Motor neuron (in vitro differentiated cells): ENCODE measurements around the gene LINS1. TPM values are rescaled to one million over a fixed set of nuclear protein-coding genes. Genes with fewer than 3 reads are reported as not detected.

Experiments used
- ATAC-seq, 8 experiments: fragments of 200-7000 bp; cut with Tn5 transposase; replicated peaks in 6 of 8; 2 replicates each; pipeline ENCODE4 v1.8.0; 2021; ENCODE audit warnings: mild to moderate bottlenecking in 8 of 8, moderate library complexity in 8 of 8
- H3K27ac ChIP-seq, 2 donors: fragments of 250-450 bp; sonication (Bioruptor Pico); 2 replicates each; pipeline ENCODE4 v1.9.0; 2021; ENCODE audit warnings: antibody characterized with exemption in 2 of 2, mild to moderate bottlenecking in 2 of 2, moderate library complexity in 1 of 2
- H3K4me1 ChIP-seq, 2 donors: fragments of 250-450 bp; sonication (Bioruptor Pico); replicated peaks in 1 of 2; 2 replicates each; pipeline ENCODE4 v1.6.1; 2021; ENCODE audit warnings: antibody characterized with exemption in 2 of 2, mild to moderate bottlenecking in 2 of 2, moderate library complexity in 1 of 2
- H3K4me3 ChIP-seq, 5 donors: fragments of 250-450 bp; sonication (Bioruptor Pico); 2 replicates each; pipeline ENCODE4 v1.9.0; 2021; ENCODE audit warnings: antibody characterized with exemption in 5 of 5, mild to moderate bottlenecking in 5 of 5, moderate library complexity in 4 of 5
- WGBS, 10 experiments: fragments of 450-650 bp; shearing (Covaris generic); methylation state at CpG; one replicate each; pipeline ENCODE4 v1.0.0; 2022; 5-methylcytosine and 5-hydroxymethylcytosine counted together
- in situ Hi-C, 9 experiments: fragments of 400-800 bp; cut with MboI; loops; one replicate each; pipeline ENCODE4 v1.15.0; 2021; ENCODE audit warnings: low sequenced_read_pairs in 9 of 9, low pct_unique_long_range_greater_than_20kb in 2 of 9; ENCODE audit not compliant: unreplicated experiment in 9 of 9
- total RNA-seq, 8 experiments: library from RNA; unstranded; fragments of 300-600 nt; gene quantifications; 2 replicates each; pipeline versions ENCODE4 v1.2.3 to v1.2.4, GENCODE V29; 2022

Gene LINS1
- total RNA-seq, 8 experiments from 2014 or later = 12.1 to 42.4 (median 14.0) TPM

DNA sequence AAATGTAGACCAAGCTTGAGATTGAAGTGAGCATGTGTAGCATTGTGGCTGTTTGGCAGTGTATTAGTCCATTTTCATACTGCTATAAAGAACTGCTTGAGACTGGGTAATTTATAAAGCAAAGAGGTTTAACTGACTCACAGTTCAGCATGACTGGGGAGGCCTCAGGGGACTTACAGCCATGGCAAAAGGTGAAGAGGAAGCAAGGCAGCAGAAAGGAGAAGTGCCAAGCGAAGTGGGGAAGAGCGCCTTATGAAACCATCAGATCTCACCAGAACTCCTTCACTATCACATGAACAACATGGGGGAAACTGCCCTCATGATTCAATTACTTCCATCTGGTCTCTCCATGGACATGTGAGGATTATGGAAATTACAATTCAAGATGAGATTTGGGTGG is 64.7 kb downstream of the LINS1 start:
- ATAC-seq = peak in 1 of 8 experiments; percentile 11
- no peak overlapping the region for H3K4me3 ChIP-seq
- in situ Hi-C loops = loop anchor here in 1 of 9 experiments (25.0 kb wide), 1 partner anchor 200 kb away; the partner anchor contains the start of gene ADAMTS17
- H3K4me1 ChIP-seq = no peaks in the 10 kb centered on the region
- 10 to 67% (median 20%) methylated on average over 1 to 2 of the region's 2 CpGs; no CpG with 5 or more reads in 5 of the 10 experiments for WGBS, 10 experiments
- H3K27ac ChIP-seq = no peak overlapping the region

DNA sequence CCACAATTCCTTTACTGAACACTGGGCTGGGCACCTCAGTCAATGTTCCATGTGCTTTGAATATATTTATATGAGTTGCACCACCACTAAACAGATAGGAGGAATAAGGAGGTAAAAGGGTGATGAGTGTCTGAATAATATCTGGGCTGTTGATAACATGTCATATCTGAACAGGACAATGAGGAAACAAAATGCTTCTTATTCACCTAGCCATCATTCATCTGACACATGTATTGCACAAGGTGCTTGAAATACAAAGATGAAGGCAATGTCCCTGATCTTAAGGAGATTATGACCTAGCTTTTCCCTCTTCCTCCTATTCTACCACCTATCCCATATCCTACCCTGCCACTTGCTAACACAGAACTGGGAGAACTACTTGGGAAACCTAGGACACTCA is 65.3 kb downstream of the LINS1 start:
- in situ Hi-C loops = loop anchor here in 1 of 9 experiments (25.0 kb wide), 1 partner anchor 199 kb away; the partner anchor contains the start of gene ADAMTS17
- Histone ChIP-seq H3K4me1 (no peaks in the 10 kb centered on the region), H3K27ac (no peak overlapping the region), H3K4me3 (no peak overlapping the region)
- no peak for ATAC-seq

DNA sequence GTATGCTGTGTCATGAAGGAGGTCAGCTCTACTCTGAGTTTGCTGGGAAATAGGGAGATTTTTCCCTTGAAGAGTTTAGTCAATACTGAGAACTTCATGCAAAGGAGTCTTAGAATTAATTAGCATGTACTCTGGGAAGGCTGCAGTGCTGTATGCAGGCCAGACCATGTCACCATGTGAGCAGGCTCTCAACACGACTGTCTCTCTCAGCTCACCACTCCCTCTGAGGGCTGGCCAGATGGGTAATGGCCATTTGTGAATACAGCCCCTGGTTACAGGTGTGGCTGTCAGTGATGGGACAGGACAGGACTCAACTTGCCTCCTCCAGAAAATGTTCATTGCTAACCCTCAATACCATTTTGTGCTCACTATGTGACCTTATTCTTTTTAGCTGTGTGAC is 68.1 kb downstream of the LINS1 start:
- in situ Hi-C loops = loop anchor here in 1 of 9 experiments (25.0 kb wide), 1 partner anchor 197 kb away; the partner anchor contains the start of gene ADAMTS17
- Histone ChIP-seq H3K27ac (no peak overlapping the region), H3K4me3 (no peak overlapping the region), H3K4me1 (no peaks in the 10 kb centered on the region)
- peak in 3 of 8 experiments; percentile 81 to 97 (median 96) for ATAC-seq
- 50% methylated on average over 1 of the region's 1 CpG; no CpG with 5 or more reads in 9 of the 10 experiments for WGBS, 10 experiments

DNA sequence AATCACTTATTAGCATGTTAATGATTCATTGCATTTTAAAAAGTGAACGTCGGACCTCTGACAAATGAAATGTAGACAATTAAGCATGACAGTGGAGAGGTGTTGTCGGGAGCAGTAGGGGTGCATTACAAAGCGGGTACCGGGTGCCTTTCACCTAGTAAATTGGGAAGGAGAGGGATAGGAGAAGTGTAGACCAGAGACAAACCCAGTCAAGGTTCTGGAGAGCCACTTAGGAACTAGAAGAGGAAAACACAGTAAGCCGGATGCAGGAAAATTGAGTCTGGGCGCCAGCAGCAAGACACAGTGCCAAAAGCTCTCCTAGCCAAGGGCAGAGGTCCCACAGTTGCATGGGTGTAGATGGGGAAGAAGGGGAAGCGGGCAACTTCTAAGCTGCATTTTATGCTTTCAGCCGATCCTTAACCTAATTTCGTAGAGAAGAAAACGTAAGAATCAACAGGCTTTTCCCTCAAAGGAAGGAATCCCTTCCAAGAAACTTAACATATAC is 70.1 kb downstream of the LINS1 start:
- in situ Hi-C loops = loop anchor here in 1 of 9 experiments (25.0 kb wide), 1 partner anchor 195 kb away; the partner anchor contains the start of gene ADAMTS17
- no peak overlapping the region for H3K4me3 ChIP-seq
- no peak overlapping the region for H3K27ac ChIP-seq
- H3K4me1 ChIP-seq = no peaks in the 10 kb centered on the region
- no peak for ATAC-seq
- 40 to 90% (median 83%) methylated on average over 2 to 9 of the region's 11 CpGs; no CpG with 5 or more reads in 1 of the 10 experiments for WGBS, 10 experiments

DNA sequence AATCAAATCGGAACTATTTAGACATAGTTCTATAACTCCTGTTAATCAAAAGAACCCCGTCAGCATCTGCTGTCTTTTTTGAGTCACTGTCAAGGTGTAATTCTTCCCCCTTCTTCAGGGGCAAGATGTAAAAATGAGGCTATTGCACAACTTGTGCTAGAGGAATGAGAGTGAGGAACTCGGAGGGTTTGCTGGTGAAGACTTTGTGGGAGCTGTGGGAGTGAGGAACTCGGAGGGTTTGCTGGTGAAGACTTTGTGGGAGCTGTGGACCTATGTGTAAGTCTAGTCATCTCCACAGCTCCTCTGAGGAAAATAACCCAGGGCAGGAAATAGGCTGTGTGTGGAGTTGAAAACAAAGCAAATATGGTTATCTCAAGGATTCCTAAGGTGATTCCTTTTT is 70.8 kb downstream of the LINS1 start:
- ATAC-seq = no peak
- H3K4me3 ChIP-seq = no peak overlapping the region
- in situ Hi-C loops = loop anchor here in 1 of 9 experiments (25.0 kb wide), 1 partner anchor 194 kb away; the partner anchor contains the start of gene ADAMTS17
- no peaks in the 10 kb centered on the region for H3K4me1 ChIP-seq
- WGBS, 10 experiments = 20 to 100% (median 85%) methylated on average over 2 to 4 of the region's 4 CpGs; no CpG with 5 or more reads in 3 of the 10 experiments
- no peak overlapping the region for H3K27ac ChIP-seq

DNA sequence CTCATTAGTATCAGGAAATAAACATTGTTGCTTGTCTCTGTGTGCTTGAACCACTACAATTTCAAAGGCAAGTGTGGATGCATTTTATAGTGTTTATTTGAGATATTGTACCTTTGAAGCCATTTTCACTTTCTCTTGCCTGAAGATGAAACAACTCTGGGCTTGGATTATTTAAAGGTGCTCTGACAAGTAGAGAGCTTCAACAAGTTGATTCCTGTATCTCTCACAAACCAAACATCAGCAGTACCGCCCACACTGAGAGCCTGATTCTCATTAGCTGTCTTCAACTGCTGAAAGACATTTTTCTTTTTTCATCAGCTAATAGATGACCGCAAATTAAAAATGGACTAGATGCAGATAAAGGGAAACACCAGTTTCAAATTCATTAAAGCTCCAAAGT is 72.4 kb downstream of the LINS1 start:
- WGBS, 10 experiments = 0 to 100% (median 85%) methylated on average over 1 to 2 of the region's 2 CpGs
- ATAC-seq = no peak
- in situ Hi-C loops = loop anchor here in 1 of 9 experiments (25.0 kb wide), 1 partner anchor 192 kb away; the partner anchor contains the start of gene ADAMTS17
- Histone ChIP-seq H3K27ac (no peak overlapping the region), H3K4me1 (no peaks in the 10 kb centered on the region), H3K4me3 (no peak overlapping the region)

DNA sequence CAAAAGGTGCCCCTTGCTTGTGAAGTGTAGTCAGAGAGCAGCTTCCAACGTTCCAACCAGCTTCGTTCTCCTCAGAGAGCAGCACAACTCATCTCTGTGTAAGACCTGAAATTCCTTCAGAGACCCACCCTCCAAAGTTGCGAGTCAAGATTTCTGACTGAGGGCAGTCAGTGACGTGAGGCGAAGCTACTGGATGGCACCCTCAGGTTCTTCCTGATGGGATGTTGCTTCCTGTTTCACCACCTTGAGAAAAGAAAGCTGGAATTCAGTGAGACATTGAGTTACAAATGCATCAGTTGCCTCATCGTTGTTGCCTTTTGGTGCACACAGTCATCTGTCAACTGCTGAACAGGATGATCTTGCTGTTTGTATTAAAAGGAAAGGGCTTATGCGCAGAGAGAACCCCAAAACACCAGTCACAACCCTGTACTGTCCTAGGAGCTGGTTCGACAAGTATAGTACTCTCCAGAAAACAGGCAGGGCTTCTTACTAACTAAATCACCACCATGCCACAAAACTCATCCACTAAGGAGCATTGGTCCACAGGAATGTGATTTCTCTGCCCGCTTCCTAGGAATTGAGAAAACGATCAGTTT is 73.1 kb downstream of the LINS1 start, which contains the start of gene CERS3:
Gene CERS3 (minus strand): TSS at position 118 of the 596 bp plus-strand sequence. CDS start 27,101 bp downstream, outside the sequence.
- ATAC-seq = no peak
- Histone ChIP-seq H3K27ac (no peak within 1 kb of the TSS), H3K4me1 (no peaks in the 10 kb centered on the region), H3K4me3 (no peak within 1 kb of the TSS)
- in situ Hi-C loops = loop anchor here in 1 of 9 experiments (25.0 kb wide), 1 partner anchor 192 kb away; the partner anchor contains the start of gene ADAMTS17
- WGBS, 10 experiments = 20 to 100% (median 81%) methylated on average over 1 to 9 of the region's 10 CpGs

DNA sequence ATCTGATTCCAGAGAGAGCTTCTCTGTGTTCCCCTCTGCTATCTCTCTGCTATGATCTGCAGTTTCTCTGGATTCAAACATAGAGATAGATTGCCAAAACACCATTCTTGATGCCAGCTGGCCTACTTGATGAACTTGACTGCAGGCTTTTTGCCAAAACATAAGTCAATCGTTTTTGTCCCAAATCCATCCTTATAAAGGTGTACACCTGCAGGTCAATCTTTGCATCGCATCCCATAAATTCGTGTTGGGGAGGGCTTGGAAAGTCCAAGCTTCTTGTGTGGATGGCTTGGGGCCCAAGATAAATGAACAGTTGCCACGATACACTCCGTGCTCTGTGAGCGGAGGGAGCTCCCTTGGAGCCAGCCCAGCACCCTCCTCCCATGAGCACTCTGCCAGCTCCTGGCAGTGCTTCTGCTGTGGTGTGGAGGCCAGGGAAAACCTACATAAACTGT is 75.9 kb downstream of the LINS1 start:
- H3K4me1 ChIP-seq = no peaks in the 10 kb centered on the region
- H3K4me3 ChIP-seq = no peak overlapping the region
- 0 to 60% (median 58%) methylated on average over 1 to 6 of the region's 6 CpGs; no CpG with 5 or more reads in 5 of the 10 experiments for WGBS, 10 experiments
- in situ Hi-C loops = loop anchor here in 1 of 9 experiments (25.0 kb wide), 1 partner anchor 189 kb away; the partner anchor contains the start of gene ADAMTS17
- H3K27ac ChIP-seq = no peak overlapping the region
- no peak for ATAC-seq

DNA sequence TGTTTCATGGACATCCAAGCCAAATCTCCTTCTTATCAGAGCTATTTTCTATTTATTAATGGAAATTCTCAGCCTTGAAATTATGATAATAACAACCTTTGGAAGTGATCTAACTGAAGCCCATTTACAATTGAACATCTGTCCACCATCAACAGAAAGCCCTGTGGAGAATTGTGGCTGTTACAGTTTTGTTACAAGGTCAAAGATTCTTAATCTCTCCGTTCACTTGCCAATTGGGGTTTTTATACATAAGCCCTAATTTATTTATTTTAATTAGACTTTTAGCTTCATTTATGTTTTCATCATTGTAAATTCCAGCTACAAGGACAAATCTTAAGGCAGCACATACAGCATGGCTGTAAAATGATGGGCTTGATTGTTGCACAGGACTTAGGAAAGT is 76.5 kb downstream of the LINS1 start:
- in situ Hi-C loops = loop anchor here in 1 of 9 experiments (25.0 kb wide), 1 partner anchor 188 kb away; the partner anchor contains the start of gene ADAMTS17
- WGBS, 10 experiments = 0 to 100% (median 80%) methylated on average over 1 of the region's 1 CpG; no CpG with 5 or more reads in 2 of the 10 experiments
- Histone ChIP-seq H3K4me3 (no peak overlapping the region), H3K4me1 (no peaks in the 10 kb centered on the region), H3K27ac (no peak overlapping the region)
- no peak for ATAC-seq

- Histone ChIP-seq H3K4me3 (no peak overlapping the region), H3K4me1 (no peaks in the 10 kb centered on the region), H3K27ac (no peak overlapping the region)
- no peak for ATAC-seq
- WGBS, 10 experiments = 3 to 86% (median 53%) methylated on average over 1 to 2 of the region's 2 CpGs
- in situ Hi-C loops = no loop called here
These were observed 77.7 kb downstream of the LINS1 start for GRCh38 chr15:100524326-100524725.

- ATAC-seq = no peak
- 15 to 100% (median 78%) methylated on average over 2 to 3 of the region's 3 CpGs; no CpG with 5 or more reads in 1 of the 10 experiments for WGBS, 10 experiments
- H3K4me1 ChIP-seq = no peaks in the 10 kb centered on the region
- H3K27ac ChIP-seq = no peak overlapping the region
- H3K4me3 ChIP-seq = no peak overlapping the region
- in situ Hi-C loops = no loop called here
These were observed 80.1 kb downstream of the LINS1 start for GRCh38 chr15:100521907-100522306.

DNA sequence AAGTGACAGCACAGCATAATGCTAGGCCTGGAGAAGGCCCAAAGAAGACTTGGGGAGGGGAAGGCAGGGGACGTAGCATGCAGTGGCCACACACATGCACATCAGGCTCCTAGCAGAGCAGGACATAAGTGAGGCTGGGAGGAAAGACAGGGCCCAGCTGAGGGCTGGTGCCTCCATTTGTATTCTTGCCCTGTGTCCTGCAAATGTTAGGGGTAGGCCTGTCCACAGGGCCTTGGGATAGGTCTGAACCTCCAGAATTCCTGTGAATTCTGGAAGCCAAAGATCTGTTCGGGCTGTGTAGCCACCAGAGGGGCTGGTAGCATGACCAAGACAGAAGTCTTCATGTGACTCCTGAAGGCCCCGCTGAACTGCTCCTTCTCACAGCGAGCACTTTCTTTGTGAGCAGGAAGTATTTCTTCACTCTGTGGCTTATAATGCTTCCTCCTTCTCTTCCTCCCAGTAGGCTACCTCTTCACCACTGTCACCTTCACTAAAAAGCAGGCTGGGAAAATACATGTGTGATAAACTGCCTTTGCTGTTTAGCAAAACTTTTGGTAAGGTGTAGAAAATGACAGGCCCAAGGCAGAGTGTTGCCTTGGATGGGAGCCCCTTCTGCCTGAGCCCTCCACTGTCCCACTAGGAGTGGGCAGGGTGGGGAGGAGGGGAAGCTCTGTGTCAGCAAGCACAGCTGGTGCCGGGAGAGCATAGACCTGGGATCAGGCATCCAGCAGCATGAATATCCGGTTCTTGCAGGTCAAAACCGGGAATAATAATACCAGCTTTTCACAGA is 81.7 kb downstream of the LINS1 start:
- H3K27ac ChIP-seq = no peak overlapping the region
- no peak for ATAC-seq
- in situ Hi-C loops = no loop called here
- WGBS, 10 experiments = 17 to 83% (median 63%) methylated on average over 1 to 7 of the region's 7 CpGs; no CpG with 5 or more reads in 3 of the 10 experiments
- no peak overlapping the region for H3K4me3 ChIP-seq
- no peaks in the 10 kb centered on the region for H3K4me1 ChIP-seq

DNA sequence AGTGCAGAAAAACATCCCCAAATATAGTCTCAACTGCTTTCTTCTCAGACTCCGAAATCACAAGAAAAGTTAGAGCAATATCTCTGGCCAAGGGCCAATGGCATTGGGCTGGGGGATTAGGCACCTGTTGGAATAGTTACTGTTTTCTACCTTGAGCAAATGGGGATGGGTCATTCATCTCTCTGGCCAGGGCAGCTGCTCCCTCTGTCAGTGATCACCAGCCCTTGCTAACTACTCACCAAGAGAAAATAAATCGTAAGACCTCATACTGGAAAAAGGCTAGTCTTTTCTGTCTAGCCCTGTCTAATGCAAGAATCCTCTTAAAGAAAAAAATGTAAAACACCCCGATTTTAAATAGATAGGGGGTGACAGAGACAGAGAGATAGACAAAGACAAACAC is 84.1 kb downstream of the LINS1 start:
- Histone ChIP-seq H3K4me3 (no peak overlapping the region), H3K27ac (no peak overlapping the region), H3K4me1 (no peaks in the 10 kb centered on the region)
- in situ Hi-C loops = no loop called here
- WGBS, 10 experiments = 0 to 73% (median 35%) methylated on average over 1 to 3 of the region's 3 CpGs
- ATAC-seq = no peak
